GM21529 (cell line): Measurements from ENCODE around the gene ZNF710.

Experiments used
- ATAC-seq: cut with Tn5 transposase; IDR thresholded peaks from one replicate; pipeline ENCODE4 v1.9.1; 2021; ENCODE audit not compliant: unreplicated experiment

ZNF710 gene

DNA sequence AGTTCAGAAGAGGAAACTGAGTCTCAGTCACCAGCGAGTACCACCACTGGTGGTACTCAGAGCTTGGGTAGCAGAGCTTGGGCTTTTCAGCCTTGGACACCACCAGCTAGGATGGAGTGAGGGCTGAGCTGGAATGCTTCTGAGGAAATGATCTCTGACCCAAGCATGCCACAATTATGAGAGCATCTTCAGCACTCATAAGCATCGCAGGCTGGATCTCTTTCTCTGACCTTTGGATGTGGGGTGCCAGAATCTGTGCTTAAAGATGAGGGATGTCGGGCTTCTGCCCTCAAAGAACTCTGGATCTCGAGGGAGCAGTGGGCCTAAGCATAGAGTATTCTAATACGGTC lies 36.4 kb downstream of the ZNF710 start:
- ATAC-seq = no peak

DNA sequence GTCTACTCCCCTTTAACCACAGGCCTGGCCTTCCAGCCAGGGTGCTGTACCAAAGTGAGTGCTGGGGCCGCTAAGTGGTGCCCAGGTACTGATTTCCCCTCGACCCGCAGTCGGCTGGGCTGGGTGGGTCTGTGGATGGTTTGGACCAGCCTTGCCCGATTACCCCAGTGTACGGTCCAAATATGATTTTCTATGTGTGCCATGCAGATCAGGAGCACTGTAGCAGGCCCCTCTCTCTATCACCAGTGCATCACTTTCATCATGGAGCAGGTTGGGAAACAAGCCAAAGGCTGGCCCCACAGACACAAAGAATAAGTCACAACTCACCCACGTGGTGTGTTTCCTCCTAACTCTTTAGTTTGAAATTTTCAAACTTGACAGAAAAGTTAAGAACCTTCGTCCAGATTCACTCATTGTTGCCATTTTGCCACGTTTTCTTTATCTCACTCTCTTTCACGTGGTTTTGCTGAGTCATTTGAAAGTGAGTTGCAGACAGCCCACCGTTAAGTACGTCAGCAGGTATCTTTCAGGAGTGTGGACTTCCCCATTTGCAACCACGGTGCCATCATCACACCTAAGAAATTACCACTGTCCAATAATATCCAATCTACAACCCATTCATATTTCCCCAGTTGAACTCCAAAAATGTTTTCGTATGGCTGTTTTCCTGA lies 37.0 kb downstream of the ZNF710 start:
- ATAC-seq = peak; percentile 59

DNA sequence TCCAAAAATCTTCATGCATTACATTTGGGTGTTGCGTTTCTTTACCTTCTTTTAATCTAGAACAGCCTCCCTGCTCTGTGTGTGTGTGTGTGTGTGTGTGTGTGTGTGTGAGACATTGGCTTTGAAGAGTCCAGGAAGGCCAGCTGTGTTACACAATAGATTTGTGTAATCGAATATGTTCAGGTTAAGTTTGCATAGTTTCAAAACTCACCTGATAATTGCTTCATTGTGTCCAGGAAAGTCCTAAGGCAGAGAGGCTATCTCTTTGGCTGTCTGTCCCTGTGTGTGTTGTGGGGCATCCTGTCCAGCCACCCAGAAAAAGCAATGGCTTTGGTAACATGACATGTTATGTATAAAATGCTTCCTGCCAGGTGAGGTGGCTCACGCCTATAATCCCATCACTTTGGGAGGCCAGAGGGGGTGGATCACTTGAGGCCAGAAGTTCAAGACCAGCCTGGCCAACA lies 37.5 kb downstream of the ZNF710 start:
- ATAC-seq = no peak

DNA sequence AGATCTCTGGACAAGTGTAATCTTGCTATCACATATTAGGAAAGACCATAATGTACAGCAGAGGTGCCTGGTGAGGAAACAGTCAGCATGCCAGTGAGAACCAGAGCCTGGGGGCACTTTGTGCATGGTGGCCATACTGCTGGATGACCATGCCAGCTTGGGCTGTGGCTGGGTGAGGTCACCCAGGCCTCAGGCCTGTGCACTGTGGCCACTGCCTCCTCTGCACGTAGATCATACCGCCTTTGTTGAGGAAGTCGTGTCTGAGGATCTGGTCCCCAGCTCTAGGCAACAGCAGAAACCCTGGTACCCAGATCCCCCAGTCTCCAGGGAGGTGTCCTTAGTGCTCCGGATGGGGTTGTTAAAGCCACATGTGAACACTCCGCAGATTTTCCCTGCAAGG lies 38.9 kb downstream of the ZNF710 start:
- no peak for ATAC-seq

DNA sequence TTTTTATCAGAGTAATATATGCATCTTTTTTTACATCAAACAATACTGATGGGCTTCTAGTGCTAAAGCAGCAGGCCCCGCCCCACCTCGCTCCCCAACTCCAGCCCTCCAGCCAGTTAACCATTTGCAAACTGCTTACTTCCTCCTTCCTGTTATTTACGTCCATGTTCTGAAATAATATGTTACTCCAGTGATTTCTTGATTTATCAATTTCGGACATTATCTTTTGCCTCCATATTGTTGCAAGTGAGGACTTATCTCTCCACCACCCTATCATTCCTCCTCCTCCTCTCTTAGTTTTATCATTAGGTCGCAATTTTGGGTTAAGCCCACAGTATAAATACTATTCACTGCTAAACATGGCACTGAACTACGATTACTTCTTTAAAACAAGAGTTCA lies 39.5 kb downstream of the ZNF710 start:
- no peak for ATAC-seq

DNA sequence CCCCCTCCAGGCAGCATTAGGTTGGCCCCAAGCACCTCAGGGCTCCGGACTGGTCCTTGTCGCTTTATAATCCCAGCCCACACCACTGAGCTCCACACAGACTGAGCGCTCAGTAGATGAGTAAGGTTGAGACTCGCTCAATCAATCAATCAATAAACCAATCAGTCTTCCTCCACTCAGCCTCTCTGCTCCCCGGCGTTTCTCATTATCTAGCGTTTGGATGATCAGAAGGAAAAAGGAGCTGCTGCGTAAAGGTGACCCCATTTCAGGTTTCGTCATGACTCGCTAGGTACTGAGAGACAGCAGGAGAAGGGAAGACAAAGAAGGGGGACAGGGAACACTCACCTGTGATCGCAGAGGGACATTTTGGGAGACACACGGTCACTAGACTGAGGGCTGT lies 41.2 kb downstream of the ZNF710 start:
- ATAC-seq = no peak

DNA sequence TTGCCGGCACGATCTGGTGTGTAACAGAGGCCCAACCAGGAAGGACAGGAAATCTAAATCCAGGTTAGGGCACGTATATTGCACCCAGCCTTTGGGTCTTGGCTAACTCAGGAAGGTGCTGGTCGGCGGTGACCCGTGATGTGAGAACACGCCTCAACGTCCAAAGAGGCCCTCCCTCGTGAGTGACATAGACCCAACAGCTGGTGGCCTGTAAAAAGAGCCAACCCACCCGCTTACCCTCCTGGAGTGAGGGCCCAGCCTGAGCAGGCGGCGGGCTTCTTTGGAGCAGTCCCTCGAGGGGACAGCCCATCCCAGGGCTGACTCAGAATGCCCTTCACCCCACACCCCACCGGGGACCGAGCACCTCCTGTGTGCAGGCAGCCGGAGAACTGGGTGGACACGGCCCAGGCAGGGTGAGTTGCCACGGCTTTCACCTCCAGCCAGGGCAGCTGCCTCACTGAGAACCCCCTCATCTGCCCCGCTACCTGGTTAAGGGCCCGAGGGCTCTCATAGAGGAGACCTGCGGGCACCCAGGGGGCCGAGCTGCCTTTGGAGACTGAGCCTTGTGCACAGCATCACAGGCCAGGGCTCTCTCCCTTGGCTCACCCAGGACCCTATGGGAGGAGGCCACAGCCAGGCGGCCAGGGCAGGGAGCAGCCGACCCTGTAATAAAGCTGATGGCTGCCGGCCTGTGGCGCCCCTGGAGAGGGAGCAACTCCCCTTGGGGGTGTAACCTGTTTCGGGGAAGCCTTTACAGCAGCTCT lies 41.8 kb downstream of the ZNF710 start:
- no peak for ATAC-seq

DNA sequence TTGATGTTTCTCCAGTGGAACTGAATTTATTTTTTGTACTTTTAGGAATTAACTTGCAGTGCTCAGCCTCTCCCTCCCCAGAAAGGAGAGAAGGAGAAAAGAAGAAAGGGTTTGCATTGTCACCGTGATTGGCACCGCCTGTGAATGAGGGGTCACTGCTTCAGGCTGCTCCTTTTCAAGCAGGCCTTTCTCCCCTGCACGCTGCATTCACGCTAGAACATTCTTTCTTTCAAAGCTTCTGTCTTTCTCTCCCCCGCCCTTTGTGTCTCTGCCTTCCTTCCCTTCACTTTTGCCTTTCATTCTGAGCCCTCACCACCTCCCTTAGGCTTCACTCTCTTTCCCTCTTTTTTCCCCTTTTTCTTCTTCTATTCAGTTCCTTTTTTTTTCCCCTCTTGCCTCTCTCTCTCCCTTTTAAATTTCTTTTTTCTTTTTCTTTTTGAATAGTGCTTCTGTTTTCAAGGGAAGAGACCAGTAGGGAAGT lies 42.4 kb downstream of the ZNF710 start:
- no peak for ATAC-seq

DNA sequence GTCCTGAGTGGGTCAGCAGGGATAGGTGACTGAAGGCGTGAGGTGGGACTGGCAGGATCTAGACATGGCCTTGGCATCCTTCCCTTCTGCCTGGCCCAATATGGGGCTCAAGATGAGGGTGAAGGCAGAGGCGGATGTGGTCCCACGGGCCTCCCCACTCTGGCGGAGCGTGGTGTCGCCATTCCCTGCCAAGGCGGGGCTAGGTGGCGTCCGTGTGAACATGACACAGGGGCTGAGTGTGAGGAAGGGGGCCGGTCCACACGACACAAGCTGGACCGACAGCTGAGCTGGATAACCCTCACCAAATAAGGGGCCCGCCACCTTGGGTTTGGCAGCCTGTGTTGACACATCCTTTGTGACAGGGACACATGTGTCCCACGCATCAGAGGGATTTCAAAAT lies 43.1 kb downstream of the ZNF710 start:
- no peak for ATAC-seq

DNA sequence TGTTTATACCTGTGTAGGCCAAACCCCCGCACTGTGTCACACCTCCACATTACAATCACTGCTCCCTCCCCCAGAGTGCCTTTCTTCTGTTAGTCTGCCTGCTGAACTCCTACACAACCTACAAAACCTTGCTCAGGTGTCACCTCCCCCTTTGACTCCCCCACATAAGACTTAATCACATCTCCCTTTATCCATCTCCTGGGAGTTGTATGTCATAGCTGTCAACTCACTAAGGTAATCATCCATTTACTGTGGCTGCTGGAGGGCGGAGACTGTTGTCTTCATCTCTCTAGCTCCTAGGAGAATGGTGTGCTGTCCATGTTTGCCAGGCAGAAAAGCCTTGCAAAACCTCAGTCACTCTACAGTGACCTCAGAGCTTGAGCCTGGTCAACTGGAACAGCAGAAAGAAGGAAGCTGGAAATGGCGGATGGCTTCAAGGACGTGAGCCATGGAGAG lies 43.8 kb downstream of the ZNF710 start:
- ATAC-seq = no peak

DNA sequence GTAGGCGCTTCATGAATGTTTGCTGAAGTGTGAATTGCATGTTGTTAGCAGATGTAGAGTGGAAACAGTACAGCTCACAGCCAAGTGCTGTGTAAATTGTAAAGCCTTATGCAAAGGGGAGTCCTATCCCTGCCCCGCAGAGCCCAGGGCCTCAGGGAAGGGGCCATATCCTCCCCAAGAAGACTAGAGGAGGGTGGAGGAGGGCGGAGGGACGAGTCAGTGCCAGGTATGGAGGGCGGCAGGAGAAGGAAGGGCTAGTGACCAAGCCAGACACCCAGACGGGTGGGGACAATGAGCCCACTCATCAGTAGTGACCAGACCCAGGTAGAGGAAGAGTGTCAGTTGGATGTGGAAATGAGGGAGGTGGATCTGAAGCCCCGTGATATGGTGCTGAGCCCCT lies 45.2 kb downstream of the ZNF710 start:
- ATAC-seq = no peak

DNA sequence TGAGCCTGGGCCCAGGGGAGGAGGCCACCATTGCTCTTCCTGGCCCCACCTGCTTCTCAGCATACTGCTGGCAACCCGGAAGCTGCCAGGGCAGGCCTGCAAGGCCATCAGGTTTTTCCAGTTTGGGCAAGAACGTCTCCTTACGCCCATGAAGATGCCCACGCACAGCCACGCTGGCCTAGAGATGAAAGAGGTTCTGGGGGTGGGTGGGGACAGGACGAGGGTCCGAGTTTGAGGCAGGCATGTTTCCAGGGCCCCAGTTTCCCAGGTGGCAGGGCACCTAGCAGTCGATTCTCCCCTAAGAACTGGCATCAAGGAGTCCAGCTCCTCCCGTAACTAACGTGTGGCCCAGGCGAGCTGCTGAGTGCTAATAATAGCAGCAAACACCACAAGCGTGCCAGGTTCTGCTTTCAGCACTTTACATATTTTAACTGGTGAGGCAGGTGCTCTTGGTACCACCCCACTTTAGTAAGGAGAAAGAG lies 45.8 kb downstream of the ZNF710 start:
- peak; percentile 45 for ATAC-seq

DNA sequence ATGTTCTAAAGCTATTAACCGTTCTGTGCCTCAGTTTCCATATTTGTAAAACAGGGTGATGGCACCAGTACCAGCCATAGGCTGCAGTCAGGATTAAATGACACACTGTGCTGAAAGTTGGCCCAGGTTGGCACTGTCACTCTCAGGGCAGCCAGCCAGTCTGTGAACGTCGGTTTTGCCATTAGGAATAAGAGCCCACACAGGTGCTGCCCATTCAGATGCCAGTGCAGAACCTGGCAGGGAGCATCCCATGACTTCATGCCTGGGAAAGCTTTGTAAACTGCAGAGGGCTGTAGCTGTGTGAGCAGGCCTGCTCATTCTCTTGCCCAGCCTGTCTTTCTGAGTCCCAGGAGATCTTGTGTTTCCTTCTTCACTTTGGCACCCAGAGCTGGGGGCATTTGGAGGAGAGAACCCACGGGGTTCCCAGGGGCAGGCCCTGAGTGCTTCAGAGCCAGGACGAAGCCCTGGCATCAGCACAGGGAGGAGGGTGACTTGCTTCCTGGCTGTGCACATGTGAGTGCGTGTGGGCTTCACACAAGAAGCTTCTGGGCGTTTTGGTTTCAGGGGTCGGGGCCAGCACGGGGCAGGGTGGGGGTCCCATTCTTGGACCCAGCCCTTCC lies 46.9 kb downstream of the ZNF710 start:
- no peak for ATAC-seq

DNA sequence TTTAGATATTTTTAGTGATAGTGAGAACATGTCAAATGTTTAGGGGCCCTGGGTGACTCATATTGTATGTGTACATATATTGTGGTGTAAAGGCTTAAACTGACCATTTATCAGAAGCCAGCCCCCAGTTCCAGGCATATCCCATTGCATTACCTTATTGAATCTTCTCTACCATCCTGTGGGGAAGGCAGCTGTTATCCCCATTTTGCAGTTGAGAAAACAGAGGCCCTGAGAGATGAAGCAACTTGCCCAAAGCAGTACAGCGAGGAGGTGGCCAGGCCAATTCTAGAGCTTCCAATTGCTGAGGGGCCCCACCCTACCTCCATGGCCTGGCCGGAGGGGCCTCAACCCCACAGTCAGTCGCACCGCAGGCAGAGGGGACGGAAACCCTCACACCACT lies 47.9 kb downstream of the ZNF710 start:
- ATAC-seq = no peak

DNA sequence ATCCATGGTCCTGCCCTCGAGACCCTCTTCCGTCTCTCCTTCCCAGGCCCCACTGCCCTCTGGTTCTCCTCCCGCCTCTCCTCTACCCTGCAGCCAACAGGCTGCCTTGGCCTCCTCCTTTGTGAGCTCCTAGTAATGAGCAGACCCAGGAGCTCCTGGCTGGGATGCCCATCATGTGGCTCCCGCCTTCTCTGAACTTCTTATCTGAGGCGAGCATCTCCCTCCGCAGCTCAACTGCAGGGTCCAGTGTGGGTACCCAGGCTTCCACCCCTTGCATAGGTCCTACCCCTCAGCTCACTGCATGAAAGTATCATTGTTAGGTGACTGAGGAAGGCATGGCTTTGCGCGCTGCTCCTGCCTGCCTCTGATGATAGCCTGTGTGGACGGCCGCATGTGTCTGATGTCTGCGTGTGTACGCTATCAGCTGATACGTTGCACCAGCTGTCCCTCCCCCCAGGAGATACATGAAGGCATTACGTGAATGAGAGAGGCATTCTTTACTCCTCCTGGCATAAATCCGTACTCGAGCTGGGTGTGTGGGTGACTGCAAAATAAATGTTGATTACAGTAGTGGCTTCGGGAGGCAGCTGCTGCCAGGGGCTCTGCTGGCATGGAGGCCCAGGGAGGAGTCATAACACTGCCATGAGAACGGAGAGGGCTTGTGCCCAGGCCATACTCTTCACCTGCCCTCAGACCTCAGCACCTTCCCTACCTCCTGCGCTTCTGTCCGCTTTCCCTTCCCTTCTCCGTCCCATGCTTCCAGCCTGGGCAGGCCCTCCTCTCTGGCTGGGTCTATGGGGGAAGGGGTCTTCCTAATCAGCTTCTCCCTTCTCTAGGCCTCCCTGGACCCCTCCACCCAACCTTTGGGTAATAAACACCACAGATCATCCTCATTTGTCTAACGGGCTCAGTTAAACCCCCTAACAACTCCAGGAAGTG lies 48.8 kb downstream of the ZNF710 start:
- ATAC-seq = no peak

DNA sequence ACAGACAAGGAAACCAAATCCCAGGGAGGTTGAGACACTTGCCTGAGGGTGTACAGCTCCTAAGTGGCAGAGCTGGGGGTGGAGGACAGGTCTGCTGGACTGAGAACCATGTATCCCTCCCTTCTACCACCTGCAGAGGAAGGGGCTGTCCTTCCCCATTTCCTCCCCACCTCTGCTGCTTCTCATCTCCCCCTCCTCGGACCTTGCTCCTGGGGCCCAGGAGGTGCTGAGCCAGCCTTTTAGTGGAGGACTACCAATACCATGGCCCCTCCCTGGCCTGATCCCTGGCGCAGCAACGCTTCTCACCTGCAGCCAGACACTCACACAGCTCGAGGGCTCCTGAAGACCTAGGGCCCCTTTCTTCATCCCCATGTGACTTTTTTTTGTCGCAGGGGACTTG lies 50.8 kb downstream of the ZNF710 start:
- ATAC-seq = no peak

DNA sequence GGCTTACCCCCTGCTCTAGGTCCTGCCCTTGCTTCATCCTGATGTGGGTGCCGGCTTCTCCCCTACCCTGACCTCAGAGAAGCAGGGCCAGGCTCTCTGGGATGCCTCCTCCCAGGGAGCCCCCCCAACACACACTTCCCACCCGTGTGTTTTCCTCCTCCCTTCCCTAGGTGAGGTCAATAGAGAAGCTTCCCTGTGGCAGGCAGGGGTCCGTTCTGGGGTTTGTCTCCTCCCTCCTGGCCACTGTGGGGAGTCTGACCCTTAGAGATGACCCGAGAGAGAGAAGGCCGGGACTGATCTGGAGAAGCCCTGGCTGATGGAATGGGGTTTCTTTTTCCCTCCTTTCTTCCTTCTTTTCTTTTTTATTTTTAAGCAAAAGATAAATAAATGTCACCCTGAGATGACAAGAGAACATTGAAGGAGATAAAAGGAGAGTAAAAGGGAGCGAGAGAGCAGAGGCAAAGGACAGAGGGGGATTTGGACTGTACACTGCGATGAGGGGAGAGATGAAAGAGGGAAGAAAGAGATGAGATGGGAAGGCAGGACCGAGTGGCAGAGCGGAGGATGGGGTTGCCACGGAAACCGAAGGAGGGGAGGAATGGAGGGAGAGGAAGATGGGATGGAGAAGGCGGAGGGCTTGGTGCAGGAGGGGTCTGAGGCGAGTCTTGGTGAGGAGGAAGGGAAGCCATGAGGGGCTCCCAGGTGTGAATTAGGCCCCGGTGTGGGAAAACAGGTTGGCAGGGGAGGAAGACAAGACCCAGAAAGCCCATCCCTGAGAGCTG lies 52.8 kb downstream of the ZNF710 start:
- ATAC-seq = no peak

DNA sequence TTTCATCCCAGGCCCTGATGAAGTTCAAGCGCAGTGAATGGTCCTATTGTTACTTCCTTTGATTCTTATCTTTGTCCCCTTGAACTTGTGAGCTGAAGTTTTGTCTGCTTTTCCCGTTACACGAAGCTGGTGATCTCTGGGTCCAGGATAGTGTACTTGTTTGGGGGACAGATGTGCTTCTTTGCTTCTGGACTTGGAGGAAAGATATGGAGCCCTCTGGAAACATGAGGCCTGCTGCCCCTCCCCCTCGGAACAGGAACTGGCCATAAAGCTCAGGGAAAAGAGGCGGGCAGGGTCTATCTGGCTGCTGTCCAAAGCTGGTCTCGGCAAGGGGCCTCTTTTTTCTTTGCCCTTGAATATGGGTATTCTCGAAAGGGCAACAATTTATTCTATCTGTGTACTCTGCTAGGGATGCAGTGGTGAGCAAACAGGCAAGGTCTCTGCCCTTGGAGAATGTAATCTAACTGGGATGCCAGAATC lies 53.5 kb downstream of the ZNF710 start:
- no peak for ATAC-seq

DNA sequence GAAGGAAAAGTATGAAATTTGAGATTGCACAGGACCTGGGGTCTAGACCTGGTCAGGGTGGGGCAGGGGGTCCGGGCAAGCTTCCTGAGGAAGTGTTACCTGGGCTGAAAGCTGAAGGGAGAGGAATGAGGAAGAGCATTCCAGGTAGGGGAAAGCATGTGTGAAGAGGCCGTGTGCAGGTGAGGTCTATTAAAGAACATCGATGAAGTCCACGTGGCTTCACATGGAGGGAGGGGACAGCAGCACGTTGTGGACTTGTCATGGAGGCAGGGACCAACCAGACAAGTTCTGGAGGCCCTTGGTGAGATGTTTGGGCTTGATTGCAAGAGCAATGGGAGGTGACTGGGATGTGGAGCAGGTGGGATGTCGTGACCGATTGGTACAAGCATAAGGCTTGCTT lies 54.1 kb downstream of the ZNF710 start:
- no peak for ATAC-seq

DNA sequence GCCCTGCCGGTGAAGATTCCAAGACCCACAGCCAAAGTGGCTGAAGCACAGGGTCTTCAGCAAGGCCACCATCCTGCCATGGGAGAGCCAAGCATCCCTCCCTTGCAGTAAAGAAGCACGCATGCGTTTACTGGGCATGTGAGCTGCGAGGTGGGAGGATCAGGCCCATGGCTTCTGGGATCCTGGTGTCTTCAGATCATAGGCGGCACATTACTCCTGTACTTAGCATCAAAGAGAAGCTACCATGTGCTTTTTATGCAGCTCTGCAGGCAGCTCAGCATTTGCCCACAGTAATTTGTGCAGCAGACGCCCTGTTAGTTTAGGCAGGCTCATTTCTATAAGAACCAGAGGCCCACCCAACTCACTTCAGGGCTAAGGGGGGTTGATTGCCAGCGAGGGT lies 55.4 kb downstream of the ZNF710 start:
- ATAC-seq = no peak
